Esophagus squamous epithelium (tissue), 4 donors: ENCODE measurements around the gene CASP7.

Experiments used
- POLR2A ChIP-seq, 4 donors: fragments of 450-650 bp; IDR thresholded peaks; one replicate each; pipeline ENCODE4 v1.6.1; 2017; ENCODE audit warnings: antibody characterized with exemption in 4 of 4, mild to moderate bottlenecking in 4 of 4, moderate library complexity in 3 of 4
- TF ChIP-seq, protein P1 (sequence below), 6 experiments: fragments of 450-650 bp in 4 of 6; fragments of 200-600 bp in 2 of 6; sonication (generic) in 2 of 6; IDR thresholded peaks; one replicate each; pipeline ENCODE4 v1.5.1; 2016 to 2019; ENCODE audit warnings: antibody characterized with exemption in 6 of 6, mild to moderate bottlenecking in 4 of 6, moderate library complexity in 4 of 6

DNA sequence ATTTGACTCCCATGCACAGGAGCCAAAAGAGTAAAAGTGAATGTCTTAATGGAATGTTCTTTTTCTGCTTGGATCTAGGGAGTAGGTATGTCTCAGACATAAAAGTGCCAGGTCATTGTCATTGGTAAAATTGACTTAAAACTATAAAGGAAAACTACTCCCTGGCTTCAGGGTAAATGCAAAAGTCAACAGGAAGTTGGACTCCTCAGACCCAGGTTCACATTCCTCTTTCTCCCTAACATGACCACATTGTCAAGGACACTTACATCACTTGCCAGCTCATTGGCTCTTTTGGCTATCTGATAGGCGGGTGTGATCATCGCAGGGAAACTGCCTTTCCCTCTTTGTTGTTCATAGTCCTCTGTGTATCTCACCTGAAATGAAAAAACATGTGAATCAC is 29.5 kb upstream of the CASP7 start:
- TF ChIP-seq, protein P1, sequence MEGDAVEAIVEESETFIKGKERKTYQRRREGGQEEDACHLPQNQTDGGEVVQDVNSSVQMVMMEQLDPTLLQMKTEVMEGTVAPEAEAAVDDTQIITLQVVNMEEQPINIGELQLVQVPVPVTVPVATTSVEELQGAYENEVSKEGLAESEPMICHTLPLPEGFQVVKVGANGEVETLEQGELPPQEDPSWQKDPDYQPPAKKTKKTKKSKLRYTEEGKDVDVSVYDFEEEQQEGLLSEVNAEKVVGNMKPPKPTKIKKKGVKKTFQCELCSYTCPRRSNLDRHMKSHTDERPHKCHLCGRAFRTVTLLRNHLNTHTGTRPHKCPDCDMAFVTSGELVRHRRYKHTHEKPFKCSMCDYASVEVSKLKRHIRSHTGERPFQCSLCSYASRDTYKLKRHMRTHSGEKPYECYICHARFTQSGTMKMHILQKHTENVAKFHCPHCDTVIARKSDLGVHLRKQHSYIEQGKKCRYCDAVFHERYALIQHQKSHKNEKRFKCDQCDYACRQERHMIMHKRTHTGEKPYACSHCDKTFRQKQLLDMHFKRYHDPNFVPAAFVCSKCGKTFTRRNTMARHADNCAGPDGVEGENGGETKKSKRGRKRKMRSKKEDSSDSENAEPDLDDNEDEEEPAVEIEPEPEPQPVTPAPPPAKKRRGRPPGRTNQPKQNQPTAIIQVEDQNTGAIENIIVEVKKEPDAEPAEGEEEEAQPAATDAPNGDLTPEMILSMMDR (IDR thresholded peaks at IDR 0.05), result no peak
- no peak for TF ChIP-seq POLR2A (IDR thresholded peaks at IDR 0.05)
